ENCODE results near the gene HAUS8.
"Not testable (repeated sequence)": the region's sequence is repeated elsewhere in the genome, so short reads cannot be mapped to it uniquely, and the experiment has no call there.

Gene HAUS8

GRCh38 chr19:17101686-17102628 lies 26.7 kb upstream of the HAUS8 start:
- DNase-seq (ENCODE audit: low read depth in 2 of 2), result no peak

GRCh38 chr19:17098326-17098725 lies 23.1 kb upstream of the HAUS8 start:
- DNase-seq (ENCODE audit: low read depth in 2 of 2), result no peak

GRCh38 chr19:17097593-17098126 lies 22.4 kb upstream of the HAUS8 start:
- no peak for DNase-seq (ENCODE audit: low read depth in 2 of 2)

- no peak for DNase-seq (ENCODE audit: low read depth in 2 of 2)
These were observed 20.1 kb upstream of the HAUS8 start for GRCh38 chr19:17095141-17095919.

- not testable (repeated sequence) for DNase-seq (ENCODE audit: low read depth in 2 of 2)
These were observed 19.4 kb upstream of the HAUS8 start for GRCh38 chr19:17094694-17095093.

GRCh38 chr19:17092696-17093095 lies 17.4 kb upstream of the HAUS8 start:
- no peak for DNase-seq (ENCODE audit: low read depth in 2 of 2)

- DNase-seq (ENCODE audit: low read depth in 2 of 2), result no peak
These were observed 16.6 kb upstream of the HAUS8 start for GRCh38 chr19:17091758-17092333.

GRCh38 chr19:17090583-17090982 lies 15.3 kb upstream of the HAUS8 start:
- no peak for DNase-seq (ENCODE audit: low read depth in 2 of 2)

- no peak for DNase-seq (ENCODE audit: low read depth in 2 of 2)
These were observed 13.3 kb upstream of the HAUS8 start for GRCh38 chr19:17088552-17088951.

- DNase-seq (ENCODE audit: low read depth in 2 of 2), result no peak
These were observed 11.6 kb upstream of the HAUS8 start for GRCh38 chr19:17086834-17087233.

- DNase-seq (ENCODE audit: low read depth in 2 of 2), result no peak
These were observed 10.9 kb upstream of the HAUS8 start for GRCh38 chr19:17086120-17086519.

GRCh38 chr19:17081672-17082630 lies 6.7 kb upstream of the HAUS8 start:
- DNase-seq (ENCODE audit: low read depth in 2 of 2), result no peak

GRCh38 chr19:17080440-17080801 lies 5.2 kb upstream of the HAUS8 start:
- no peak for DNase-seq (ENCODE audit: low read depth in 2 of 2)

- DNase-seq (ENCODE audit: low read depth in 2 of 2), result peak; percentile 36 to 38
These were observed 4.6 kb upstream of the HAUS8 start for GRCh38 chr19:17079710-17080439.

GRCh38 chr19:17078920-17079709 lies 3.9 kb upstream of the HAUS8 start:
- DNase-seq (ENCODE audit: low read depth in 2 of 2), result no peak

- DNase-seq (ENCODE audit: low read depth in 2 of 2), result no peak
These were observed 3.0 kb upstream of the HAUS8 start for GRCh38 chr19:17078036-17078919.

GRCh38 chr19:17077447-17078028 lies 2.3 kb upstream of the HAUS8 start:
- DNase-seq (ENCODE audit: low read depth in 2 of 2), result no peak

- no peak for DNase-seq (ENCODE audit: low read depth in 2 of 2)
These were observed 1.3 kb upstream of the HAUS8 start for GRCh38 chr19:17076543-17076991.

Data from stimulated activated CD4-positive, alpha-beta T cell treated with anti-CD3 and anti-CD28 coated beads, Interleukin-1b, Interleukin-23, amount 100 ng/mL, for 1 hour (primary cell).